Iris pigment epithelial cell (primary cell): ENCODE measurements around the gene NEMF.
"Not testable (repeated sequence)": the region's sequence is repeated elsewhere in the genome, so short reads cannot be mapped to it uniquely, and the experiment has no call there.

ENCODE experiments used
- DNase-seq: peaks from one replicate; pipeline ENCODE4 v3.0.0-alpha.2; 2011; ENCODE audit warnings: low read depth

Gene NEMF

DNA sequence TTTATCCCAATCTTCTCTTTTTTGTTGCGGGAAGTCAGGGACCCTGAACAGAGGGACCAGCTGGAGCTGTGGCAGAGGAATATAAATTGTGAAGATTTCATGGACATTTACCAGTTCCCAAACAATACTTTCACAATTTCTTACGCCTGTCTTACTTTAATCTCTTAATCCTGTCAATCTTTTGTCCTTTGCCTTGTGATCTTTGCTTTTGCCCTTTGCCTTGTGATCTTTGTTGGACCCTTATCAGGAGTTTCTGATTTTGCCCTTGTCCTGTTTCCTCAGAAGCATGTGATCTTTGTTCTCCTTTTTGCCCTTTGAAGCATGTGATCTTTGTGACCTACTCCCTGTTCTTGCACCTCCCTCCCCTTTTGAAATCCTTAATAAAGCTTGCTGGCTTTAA is 36.5 kb downstream of the NEMF start:
- not testable (repeated sequence) for DNase-seq

- DNase-seq, result no peak
Observed at GRCh38 chr14:49808780-49809179, 43.8 kb downstream of the NEMF start.

DNA sequence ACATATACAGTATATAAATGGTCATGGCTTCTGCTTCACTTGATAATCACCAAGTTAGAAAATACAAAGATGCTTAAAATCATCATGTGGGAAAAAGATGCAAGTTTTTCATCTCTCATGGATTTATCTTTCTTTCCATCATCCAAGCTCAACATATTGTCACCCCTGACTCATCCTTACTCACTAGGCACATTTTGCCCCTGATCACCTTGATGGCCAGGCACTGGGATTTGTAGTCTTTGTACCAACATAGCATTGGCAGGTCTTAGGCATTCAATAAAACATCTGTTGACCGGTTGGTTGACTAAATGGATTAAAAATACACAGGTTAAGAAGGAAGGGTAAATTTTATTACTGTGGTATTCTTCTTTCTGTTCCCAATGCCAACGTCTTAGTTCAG is 56.6 kb downstream of the NEMF start:
- no peak for DNase-seq

DNA sequence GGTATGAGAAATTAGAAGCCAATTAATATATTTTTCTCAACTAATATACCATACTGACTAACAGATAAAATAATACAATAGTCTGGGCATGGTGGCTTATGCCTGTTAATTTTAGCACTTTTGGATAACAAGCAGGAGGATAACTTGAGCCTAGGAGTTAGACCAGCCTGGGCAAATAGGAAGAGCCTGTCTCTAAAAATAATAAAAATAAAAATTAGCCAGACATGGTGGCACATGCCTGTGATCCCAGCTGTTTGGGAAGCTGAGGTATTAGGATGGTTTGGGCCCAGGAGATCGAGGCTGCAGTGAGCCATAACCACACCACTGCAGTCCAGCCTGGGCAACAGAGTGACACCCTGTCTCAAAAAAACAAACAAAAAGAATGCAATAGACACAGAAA is 60.0 kb downstream of the NEMF start:
- DNase-seq, result no peak

DNA sequence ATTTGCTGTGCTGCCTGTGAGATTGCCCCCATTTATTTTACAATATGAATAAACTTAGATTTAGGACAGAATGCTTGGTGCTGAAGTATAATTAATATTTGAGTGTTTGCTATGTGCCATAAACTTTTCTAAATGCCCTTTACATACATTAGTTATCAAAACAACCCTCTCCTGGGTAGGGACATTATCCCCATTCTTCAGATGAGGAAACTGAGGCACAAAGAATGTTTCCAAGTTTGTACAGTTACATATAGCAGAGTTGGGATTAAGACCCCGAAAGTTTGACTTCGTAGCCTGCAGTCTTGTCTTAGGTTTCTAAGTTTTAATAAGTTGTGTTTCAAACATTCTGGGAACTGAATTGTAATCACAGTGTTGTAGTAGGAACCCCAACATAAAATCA is 66.3 kb downstream of the NEMF start:
- no peak for DNase-seq

DNA sequence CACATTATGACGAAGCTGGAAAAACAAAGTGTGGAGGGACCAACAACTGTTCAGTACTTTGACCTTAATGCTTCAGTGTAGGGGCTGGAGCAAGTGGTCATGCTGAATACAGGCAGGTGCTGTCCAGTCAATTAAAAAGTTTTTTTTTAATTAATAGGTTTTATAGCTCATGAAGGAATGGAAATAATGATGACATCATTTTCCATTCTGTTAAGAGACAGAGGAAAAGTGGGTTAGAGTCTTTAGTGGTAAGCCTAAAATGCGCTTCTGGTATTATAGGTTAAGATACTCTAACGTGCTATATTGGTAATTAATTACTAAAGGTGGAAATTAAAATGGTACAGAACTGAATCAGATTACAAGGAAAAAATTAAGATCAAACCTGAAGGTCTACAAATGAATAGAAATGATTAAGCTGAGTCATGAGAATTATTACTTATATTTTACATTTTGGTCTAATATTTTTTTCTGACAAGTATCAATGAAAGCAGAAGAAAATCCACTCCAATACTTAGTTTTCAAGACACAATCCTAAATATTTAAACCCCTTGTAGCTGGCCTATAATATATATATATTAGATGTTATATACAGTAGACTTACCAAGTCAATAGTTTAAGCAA is 69.1 kb downstream of the NEMF start:
- DNase-seq, result no peak

- DNase-seq, result not testable (repeated sequence)
Observed at GRCh38 chr14:49781040-49781439, 71.5 kb downstream of the NEMF start.

GRCh38 chr14:49778421-49778820 is 74.2 kb downstream of the NEMF start:
- no peak for DNase-seq

DNA sequence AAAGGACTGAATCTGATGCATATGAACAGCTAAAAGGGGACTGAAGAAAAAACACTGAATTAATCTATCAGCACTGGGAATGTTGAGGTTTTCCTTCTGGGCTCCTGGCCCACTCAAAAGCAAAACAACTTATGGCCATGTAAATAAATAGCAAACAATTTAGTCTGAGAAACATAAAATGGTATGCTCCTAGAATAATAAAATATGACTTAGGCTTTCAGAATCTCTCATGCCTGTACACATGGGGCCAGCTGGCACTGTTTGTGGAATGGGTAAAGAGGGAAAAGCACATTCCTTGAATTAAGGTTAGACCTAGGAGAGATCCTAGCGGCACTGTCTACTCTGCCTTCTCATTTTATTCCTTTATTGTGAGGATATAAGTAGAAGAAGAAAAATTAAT is 78.5 kb downstream of the NEMF start:
- no peak for DNase-seq

GRCh38 chr14:49771691-49772090 is 80.9 kb downstream of the NEMF start:
- DNase-seq, result not testable (repeated sequence)

DNA sequence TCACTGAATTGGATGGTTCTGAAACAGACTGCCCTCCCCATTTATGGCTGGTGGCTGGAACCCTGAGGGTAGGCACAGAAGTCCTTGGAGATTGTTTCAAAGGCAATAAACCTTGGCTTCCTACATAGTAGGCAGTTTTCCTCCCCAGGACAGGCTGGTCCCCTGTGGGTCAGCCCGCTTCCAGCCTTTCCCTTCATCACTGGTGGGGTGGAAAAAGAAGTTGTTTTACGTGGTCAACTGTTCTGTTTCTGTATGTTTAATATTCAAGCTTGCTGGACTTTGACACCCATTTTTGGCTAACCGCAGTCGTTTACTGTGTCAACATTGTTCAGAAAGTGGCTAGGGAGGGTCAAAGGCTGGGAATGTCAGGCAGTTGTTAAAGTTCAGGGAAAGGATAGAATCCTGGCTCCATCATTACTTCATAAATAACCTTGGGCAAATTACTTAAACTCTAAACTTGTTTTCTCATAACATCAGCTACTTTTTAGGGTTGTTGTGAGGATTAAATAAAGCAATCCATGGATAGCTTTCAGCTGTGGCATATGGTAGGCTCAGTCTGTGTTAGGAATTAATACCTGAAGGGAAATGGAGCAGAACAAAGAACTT is 82.3 kb downstream of the NEMF start:
- DNase-seq, result peak; percentile 85

DNA sequence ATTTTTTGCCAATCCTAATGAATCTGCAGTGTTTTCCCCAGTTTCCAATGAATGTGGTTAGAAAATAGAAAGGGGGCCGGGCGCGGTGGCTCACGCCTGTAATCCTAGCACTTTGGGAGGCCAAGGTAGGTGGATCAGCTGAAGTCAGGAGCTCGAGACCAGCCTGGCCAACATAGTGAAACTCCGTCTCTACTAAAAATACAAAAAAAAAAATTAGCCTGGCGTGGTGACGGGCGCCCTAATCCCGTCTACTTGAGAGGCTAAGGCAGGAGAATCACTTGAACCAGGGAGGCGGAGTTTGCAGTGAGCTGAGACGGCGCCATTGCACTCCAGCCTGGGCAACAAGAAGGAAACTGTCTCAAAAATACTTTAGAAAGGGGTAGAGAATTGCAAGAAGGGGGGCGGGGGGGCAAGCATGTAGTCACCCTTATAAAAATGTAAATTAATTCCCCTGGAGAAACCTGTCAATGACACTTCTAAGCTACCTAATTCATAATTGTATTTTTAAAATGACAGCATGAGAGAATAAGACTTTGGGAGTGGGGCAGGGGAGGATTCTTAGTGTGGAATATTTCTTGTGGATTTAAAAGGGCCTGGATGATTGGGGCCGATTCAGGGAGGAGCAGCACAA is 82.9 kb downstream of the NEMF start:
- DNase-seq, result no peak

- DNase-seq, result peak; percentile 82
Observed at GRCh38 chr14:49769171-49769570, 83.4 kb downstream of the NEMF start.

DNA sequence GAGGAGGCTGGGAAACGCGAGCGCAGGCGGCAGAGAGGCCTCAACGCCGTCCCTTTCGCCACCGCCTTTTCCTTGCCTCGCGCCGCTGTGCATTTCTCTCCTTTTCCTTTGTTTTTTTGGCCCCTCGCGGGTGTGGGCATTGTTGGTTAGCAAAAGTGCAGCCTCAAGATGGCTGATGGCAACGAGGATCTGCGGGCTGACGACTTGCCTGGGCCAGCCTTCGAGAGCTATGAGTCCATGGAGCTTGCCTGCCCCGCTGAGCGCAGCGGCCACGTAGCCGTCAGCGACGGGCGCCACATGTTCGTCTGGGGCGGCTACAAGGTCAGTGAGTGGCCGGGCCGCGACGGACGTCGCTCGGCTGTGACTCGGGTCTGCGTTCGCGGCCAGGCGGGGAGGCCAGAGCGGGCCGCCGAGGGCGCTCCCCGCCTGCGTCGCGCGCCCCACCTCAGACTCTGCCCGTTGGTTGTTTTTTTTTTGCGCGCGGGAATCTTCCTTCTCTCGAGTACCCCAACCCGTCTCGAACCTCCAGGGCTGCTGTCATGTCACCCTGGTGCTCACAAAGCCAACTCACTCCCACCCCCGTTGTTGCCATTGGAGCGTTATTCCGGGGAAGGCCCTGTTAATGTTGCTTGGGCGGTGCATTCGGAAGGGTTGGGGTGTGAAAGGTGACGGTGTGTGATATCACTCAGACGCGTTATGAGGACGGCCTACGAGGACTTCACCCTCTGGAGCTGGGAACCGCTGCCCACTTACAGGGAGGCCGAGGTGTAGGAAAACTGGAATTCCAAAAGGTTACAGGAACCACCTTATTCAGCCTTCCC is 84.1 kb downstream of the NEMF start:
- peak; percentile 81 for DNase-seq

DNA sequence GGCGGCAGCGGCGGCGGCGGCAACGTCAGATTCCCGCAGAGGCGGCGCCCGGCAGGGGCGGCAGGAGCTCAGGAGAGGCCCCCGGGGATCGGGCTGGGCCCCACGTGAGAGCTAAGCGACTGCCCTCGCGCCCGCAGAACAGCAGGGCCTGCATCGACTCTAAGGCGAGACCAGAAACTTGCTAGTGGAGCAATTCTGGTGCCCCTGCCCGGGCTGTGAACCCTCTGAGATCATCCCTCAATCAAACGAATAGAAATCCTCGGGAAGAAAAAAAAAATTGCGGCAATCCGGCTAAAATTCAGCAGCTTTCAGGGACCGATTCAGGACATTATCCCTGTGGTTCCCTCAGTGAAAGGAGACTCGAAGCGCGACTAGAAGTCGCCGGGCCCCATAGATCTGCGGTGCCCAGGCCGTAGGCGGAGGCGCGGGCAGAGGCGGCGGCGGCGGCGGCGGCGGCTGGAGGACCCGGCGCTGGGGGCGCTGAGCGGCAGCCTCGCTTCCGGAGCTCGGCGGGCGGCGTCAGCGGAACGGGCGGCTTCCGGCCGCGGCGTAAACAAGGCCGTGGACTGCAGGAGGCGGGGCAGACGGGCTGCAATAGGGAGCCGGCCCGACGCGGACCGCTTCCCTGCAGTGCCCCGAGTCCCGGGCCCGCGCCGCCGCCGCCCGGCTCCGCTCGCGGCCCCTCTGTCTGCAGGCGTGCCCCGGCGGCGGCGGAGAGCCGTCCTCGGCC is 84.9 kb downstream of the NEMF start, which contains the start of gene KLHDC2:
KLHDC2 (plus strand) TSS at position 583 of the 730 bp plus-strand sequence. CDS start 316 bp downstream, outside the sequence.
- peak; percentile 92 for DNase-seq

- DNase-seq, result no peak
Observed at GRCh38 chr14:49767270-49767570, 85.4 kb downstream of the NEMF start.

DNA sequence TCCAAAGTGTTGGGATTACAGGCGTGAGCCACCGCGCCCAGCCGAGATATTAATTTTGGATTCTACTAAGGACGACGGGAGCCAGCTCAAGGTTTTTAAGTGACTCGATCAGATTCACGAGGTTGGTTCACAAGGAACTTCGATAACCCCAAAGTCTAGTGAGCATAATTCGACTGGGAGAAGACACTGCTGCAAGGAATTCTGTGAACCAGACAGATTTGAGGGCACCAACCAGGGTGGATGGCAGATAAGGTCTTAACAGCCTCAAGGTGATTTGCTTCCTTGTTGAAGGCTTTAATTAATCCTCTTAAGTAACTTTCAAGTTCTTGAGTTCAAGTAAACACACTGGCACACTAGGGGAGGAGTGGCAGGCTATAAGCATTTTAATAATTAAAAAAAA is 85.7 kb downstream of the NEMF start:
- peak; percentile 8 for DNase-seq

GRCh38 chr14:49761839-49762551 is 90.6 kb downstream of the NEMF start:
- no peak for DNase-seq

DNA sequence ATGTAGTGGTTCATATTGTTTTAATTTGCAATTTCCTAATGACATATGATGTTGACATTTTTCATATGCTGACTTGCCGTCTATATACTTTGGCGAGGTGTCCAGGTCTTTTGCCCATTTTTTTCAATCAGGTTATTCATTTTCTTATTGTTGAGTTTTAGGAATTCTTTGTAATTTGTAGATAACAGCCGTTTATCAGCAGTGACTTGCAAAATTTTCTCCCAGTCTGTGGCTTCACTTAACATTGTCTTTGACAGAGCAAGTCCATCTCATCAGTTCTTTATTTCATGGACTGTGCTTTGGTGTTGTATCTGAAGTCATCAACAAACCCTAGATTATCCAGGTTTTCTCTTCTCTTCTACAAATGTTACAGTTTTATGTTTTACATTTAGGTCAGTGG is 97.2 kb downstream of the NEMF start:
- no peak for DNase-seq

GRCh38 chr14:49754570-49755097 is 98.0 kb downstream of the NEMF start:
- DNase-seq, result no peak

DNA sequence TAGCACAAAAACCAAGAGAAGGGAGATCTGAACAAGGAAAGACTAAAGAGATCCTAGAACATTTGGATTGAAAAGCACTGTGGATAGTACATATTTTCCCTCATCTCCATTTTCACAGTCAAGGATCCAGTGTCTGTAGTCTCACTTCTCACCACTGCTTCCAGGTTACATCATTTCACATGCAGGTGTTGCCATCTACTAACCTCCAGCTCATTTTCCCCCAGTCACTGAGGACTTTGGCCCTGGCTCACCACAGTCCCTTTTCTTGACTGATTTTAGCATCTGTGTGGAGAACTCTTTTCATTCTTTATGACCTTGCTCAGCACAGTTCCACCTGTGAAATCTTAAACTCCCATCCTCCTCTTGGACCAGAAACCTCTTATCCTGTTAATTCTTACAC is 106.1 kb downstream of the NEMF start:
- not testable (repeated sequence) for DNase-seq
